GM12865 (cell line): ENCODE results near the gene MYO19.

Experiments
- DNase-seq: peaks from one replicate; pipeline ENCODE4 v3.0.0; 2010; ENCODE audit warnings: low read depth
- H3K4me3 ChIP-seq: 2 replicates; pipeline ENCODE4 v1.5.1; 2011; ENCODE audit warnings: mild to moderate bottlenecking, low read depth, low read length, control low read depth
- TF ChIP-seq, protein P1 (sequence below): IDR thresholded peaks from 2 replicates; pipeline ENCODE4 v1.5.1; 2011; ENCODE audit warnings: low read length, control low read depth, low read depth, inconsistent platforms; ENCODE audit not compliant: insufficient read depth; ENCODE audit errors: missing control alignments

MYO19 gene

DNA sequence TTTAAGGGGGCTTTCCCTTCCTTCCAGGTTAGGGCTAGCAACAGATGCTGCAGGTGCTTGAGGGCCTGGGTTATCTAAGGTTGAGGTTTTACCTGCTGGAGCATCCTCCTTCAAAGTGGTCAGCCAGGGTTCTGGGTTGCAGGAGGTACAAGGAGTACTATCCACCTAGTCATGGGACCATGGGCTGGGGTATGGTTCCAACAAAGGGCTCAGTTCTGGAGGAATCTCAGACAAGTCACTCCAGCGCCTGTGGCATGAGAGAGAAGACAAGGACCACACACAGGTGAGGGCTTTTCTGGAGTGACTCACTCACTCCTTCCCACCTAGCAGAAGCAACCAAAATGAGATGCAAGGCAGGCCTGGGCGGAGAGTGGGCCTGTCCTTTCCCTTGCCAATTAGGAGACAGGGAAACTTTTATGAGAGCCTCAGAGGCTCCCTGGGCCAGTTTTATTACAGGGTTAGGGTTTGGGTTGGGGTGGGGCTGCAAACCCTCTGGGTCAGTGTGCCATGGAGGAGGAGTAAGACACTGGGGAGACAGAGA lies 2.2 kb downstream of the MYO19 start:
- no peak overlapping the region for H3K4me3 ChIP-seq
- no peak for DNase-seq
- TF ChIP-seq, protein P1, sequence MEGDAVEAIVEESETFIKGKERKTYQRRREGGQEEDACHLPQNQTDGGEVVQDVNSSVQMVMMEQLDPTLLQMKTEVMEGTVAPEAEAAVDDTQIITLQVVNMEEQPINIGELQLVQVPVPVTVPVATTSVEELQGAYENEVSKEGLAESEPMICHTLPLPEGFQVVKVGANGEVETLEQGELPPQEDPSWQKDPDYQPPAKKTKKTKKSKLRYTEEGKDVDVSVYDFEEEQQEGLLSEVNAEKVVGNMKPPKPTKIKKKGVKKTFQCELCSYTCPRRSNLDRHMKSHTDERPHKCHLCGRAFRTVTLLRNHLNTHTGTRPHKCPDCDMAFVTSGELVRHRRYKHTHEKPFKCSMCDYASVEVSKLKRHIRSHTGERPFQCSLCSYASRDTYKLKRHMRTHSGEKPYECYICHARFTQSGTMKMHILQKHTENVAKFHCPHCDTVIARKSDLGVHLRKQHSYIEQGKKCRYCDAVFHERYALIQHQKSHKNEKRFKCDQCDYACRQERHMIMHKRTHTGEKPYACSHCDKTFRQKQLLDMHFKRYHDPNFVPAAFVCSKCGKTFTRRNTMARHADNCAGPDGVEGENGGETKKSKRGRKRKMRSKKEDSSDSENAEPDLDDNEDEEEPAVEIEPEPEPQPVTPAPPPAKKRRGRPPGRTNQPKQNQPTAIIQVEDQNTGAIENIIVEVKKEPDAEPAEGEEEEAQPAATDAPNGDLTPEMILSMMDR: no peak

DNA sequence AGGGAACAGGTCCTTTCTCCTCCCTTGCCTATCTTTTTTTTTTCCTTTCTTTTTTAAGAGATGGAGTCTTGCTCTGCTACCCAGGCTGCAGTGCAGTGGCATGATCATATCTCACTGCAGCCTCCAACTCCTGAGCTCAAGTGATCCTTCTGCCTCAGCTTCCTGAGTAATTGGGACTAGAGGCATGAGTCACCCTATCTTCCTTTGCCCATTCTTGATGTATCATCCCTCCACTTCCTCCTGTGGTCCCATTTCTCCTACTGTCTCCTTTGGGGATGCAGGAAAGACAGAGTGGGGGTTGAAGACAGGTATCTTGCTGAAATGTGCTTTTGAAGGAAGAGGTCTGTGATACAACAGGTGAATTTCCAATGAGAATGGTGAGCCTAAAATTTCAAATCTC lies 5.5 kb downstream of the MYO19 start:
- H3K4me3 ChIP-seq: no peak overlapping the region
- DNase-seq: no peak
- TF ChIP-seq, protein P1: no peak

DNA sequence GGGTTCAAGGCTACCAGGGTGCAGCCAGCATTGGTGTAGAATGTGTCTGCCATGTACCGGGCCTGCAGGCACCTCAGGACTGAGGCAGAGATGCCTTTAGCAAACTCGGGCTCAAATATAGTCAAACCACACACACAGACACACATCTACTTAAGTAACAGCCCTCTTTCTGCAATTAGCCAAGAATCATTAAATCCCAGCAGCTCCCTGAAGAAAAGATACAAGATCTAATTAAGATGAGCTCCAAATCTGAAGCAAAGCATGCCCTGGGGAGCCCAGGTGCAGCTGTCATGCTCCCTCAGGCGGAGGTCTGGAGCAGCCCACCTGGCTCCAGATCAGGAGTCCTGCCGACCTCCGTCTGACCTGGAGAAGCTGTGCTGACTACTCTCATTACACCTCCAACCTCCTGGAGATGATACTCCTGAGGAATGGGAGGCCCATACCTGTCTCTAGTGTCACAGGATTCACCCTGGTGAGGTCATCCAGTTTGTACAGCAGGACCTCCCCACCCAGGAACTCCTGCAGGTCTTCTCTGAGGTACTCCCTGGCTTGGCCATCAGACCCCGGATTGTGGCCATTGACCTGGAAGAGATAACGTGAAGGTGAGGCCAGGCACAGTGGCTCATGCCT lies 6.9 kb downstream of the MYO19 start:
- H3K4me3 ChIP-seq: no peak overlapping the region
- TF ChIP-seq, protein P1: no peak
- no peak for DNase-seq

DNA sequence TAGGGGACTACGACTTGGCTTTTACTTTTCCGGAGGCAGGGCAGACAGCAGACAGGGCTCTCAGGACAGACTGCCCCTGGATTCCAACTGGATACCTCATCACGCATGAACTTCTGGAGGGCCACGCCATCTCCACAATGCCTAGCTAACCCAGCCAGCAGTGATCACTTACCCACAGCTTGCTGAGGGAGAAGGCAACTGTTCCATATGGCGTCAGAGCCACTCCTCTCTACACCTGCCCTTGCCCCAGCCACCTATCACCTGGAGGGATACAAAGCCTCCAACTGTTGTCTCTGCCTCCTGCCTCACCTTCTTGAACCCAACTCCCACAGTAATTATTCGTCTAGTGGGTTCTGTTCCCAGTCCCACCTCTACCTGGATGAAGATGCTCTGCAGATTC lies 8.8 kb downstream of the MYO19 start:
- TF ChIP-seq, protein P1: no peak
- no peak for DNase-seq
- no peak overlapping the region for H3K4me3 ChIP-seq

DNA sequence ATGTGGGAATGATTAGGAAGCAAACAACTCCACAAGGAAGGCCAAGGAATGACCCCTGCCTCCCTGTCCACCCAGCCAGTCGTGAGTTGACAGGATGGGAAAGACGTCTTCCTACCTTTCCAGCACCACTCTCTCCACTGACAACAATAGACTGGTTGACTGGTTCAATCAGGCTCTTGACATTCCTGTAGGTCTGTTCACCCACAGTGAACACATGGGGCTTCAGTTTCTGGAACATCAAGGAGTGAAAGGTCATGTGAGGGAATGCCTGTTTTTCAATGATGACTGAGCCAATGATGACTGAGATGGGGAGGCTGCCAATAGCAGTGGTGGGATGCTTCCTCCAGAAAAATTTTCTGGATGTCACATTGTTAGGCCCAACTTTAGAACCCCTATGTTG lies 9.6 kb downstream of the MYO19 start:
- no peak overlapping the region for H3K4me3 ChIP-seq
- no peak for DNase-seq
- TF ChIP-seq, protein P1: no peak

DNA sequence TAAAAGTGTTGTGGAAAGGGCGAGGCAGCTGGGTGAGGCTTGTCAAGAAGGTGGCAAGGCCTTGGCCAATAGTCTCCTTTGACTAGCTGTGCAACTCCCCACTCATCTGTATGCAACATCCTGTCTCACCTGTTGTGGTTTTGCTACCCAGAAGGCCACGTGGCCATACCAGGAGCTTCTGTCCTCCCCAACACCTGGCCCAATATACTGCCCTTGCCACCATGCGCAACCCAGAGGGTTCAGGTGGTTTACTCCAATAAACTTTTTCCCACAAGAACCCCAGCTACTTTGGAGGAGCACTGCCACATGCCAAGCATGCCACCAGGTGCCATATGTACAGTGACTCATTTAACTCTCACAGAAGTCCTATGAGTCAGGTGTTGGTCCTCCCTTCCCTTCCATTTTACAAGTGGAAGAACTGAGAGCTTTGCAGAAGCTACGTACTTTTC lies 10.2 kb downstream of the MYO19 start:
- no peak overlapping the region for H3K4me3 ChIP-seq
- TF ChIP-seq, protein P1: no peak
- no peak for DNase-seq

DNA sequence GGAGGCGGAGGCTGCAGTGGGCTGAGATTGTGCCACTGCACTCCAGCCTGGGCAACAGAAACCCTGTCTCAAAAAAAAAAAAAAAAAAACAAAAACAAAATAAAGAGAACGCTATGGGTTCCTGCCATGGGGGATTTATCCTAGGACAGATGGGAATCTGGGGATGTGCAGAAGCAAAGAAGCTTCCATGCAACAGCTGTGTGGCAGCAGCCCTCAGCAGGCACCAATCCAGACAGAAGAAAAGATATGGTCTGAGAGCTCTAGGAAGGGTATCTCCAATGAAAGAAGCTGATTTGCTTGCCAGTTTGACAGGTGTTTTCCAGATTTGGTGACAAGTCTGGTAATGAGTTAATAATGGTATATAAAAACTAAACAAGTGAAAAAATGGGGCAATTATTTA lies 11.6 kb downstream of the MYO19 start:
- TF ChIP-seq, protein P1: no peak
- DNase-seq: no peak
- no peak overlapping the region for H3K4me3 ChIP-seq
